GM21529 (cell line): ENCODE measurements around the gene LCN6.
A peak's percentile ranks its signal among the peaks of the same experiment; 100 is the strongest.
"Not testable (repeated sequence)": the region's sequence is repeated elsewhere in the genome, so short reads cannot be mapped to it uniquely, and the experiment has no call there.

Source experiments
- ATAC-seq: cut with Tn5 transposase; IDR thresholded peaks from one replicate; pipeline ENCODE4 v1.9.1; 2021; ENCODE audit not compliant: unreplicated experiment

The LCN6 gene

GRCh38 chr9:136784249-136784996, 36.1 kb upstream of the LCN6 start:
- ATAC-seq: no peak

GRCh38 chr9:136782452-136782851, 34.1 kb upstream of the LCN6 start:
- ATAC-seq: no peak

GRCh38 chr9:136779808-136780207, 31.5 kb upstream of the LCN6 start:
- ATAC-seq: no peak

- no peak for ATAC-seq
Observed at GRCh38 chr9:136777359-136777758, 29.0 kb upstream of the LCN6 start.

GRCh38 chr9:136776947-136777346, 28.6 kb upstream of the LCN6 start:
- ATAC-seq: no peak

GRCh38 chr9:136775191-136775590, 26.9 kb upstream of the LCN6 start:
- ATAC-seq: no peak

- no peak for ATAC-seq
Observed at GRCh38 chr9:136774416-136775045, 26.2 kb upstream of the LCN6 start.

GRCh38 chr9:136773386-136774044, 25.2 kb upstream of the LCN6 start:
- ATAC-seq: no peak

GRCh38 chr9:136771907-136772415, 23.6 kb upstream of the LCN6 start:
- ATAC-seq: no peak

- ATAC-seq: no peak
Observed at GRCh38 chr9:136769710-136770191, 21.4 kb upstream of the LCN6 start.

- not testable (repeated sequence) for ATAC-seq
Observed at GRCh38 chr9:136766410-136767120, 18.2 kb upstream of the LCN6 start.

- ATAC-seq: peak; percentile 60
Observed at GRCh38 chr9:136765745-136766409, 17.6 kb upstream of the LCN6 start.

GRCh38 chr9:136765041-136765440, 16.7 kb upstream of the LCN6 start:
- ATAC-seq: no peak

GRCh38 chr9:136764301-136764891, 16.1 kb upstream of the LCN6 start, which contains the start of gene LCN15:
LCN15 (minus strand) TSS chr9:136764518; CDS start chr9:136764488, 30 bp downstream.
- ATAC-seq: no peak

- no peak for ATAC-seq
Observed at GRCh38 chr9:136763649-136764035, 15.3 kb upstream of the LCN6 start.

GRCh38 chr9:136762915-136763648, 14.8 kb upstream of the LCN6 start:
- ATAC-seq: no peak

- ATAC-seq: no peak
Observed at GRCh38 chr9:136762221-136762691, 13.9 kb upstream of the LCN6 start.

- no peak for ATAC-seq
Observed at GRCh38 chr9:136761545-136761981, 13.2 kb upstream of the LCN6 start.

- ATAC-seq: not testable (repeated sequence)
Observed at GRCh38 chr9:136760834-136761544, 12.7 kb upstream of the LCN6 start.
